ENCODE measurements around the gene SLC39A9.
A peak's percentile ranks its signal among the peaks of the same experiment; 100 is the strongest.
"Not testable (repeated sequence)": the region's sequence is repeated elsewhere in the genome, so short reads cannot be mapped to it uniquely, and the experiment has no call there.

Gene SLC39A9

GRCh38 chr14:69378274-69378673, 20.2 kb upstream of the SLC39A9 start:
- TF ChIP-seq TAF1 (IDR thresholded peaks at IDR 0.05; ENCODE audit: low read depth, low read length) = no peak
- TF ChIP-seq POU2F2 (IDR thresholded peaks at IDR 0.05; ENCODE audit: low read depth, low read length) = no peak
- TF ChIP-seq PAX5 (IDR thresholded peaks at IDR 0.05; ENCODE audit: insufficient read depth, low read length, severe bottlenecking) = no peak
- no peak for TF ChIP-seq SPI1 (IDR thresholded peaks at IDR 0.05; ENCODE audit: low read depth, low read length)
- no peak for TF ChIP-seq POLR2AphosphoS5 (IDR thresholded peaks at IDR 0.05; ENCODE audit: low read depth, low read length)
- TF ChIP-seq POLR2A (IDR thresholded peaks at IDR 0.05; ENCODE audit: low read depth, low read length) = no peak
- no peak for FAIRE-seq
- DNase-seq (ENCODE audit: insufficient read length, low spot score) = no peak

- TF ChIP-seq POLR2AphosphoS5 (IDR thresholded peaks at IDR 0.05; ENCODE audit: low read depth, low read length) (no peak), POLR2A (IDR thresholded peaks at IDR 0.05; ENCODE audit: low read depth, low read length) (no peak), PAX5 (IDR thresholded peaks at IDR 0.05; ENCODE audit: insufficient read depth, low read length, severe bottlenecking) (no peak), SPI1 (IDR thresholded peaks at IDR 0.05; ENCODE audit: low read depth, low read length) (no peak), TAF1 (IDR thresholded peaks at IDR 0.05; ENCODE audit: low read depth, low read length) (no peak), POU2F2 (IDR thresholded peaks at IDR 0.05; ENCODE audit: low read depth, low read length) (no peak)
- FAIRE-seq (no peak), DNase-seq (ENCODE audit: insufficient read length, low spot score) (no peak)
These were observed 11.2 kb upstream of the SLC39A9 start for GRCh38 chr14:69387311-69387710.

- not testable (repeated sequence) for FAIRE-seq; DNase-seq (ENCODE audit: insufficient read length, low spot score)
These were observed 7.1 kb upstream of the SLC39A9 start for GRCh38 chr14:69391400-69391799.

- no peak for DNase-seq (ENCODE audit: insufficient read length, low spot score)
- FAIRE-seq = peak; percentile 77
- TF ChIP-seq PAX5 (IDR thresholded peaks at IDR 0.05; ENCODE audit: insufficient read depth, low read length, severe bottlenecking) = no peak
- TF ChIP-seq POLR2AphosphoS5 (IDR thresholded peaks at IDR 0.05; ENCODE audit: low read depth, low read length) = 0 out of 2 replicates have a peak, but pooled peaks have one; percentile 35
These were observed 6.0 kb upstream of the SLC39A9 start for GRCh38 chr14:69392481-69392880.

- no peak for FAIRE-seq
- no peak for TF ChIP-seq POU2F2 (IDR thresholded peaks at IDR 0.05; ENCODE audit: low read depth, low read length)
- no peak for TF ChIP-seq PAX5 (IDR thresholded peaks at IDR 0.05; ENCODE audit: insufficient read depth, low read length, severe bottlenecking)
- TF ChIP-seq TAF1 (IDR thresholded peaks at IDR 0.05; ENCODE audit: low read depth, low read length) = no peak
- no peak for TF ChIP-seq POLR2AphosphoS5 (IDR thresholded peaks at IDR 0.05; ENCODE audit: low read depth, low read length)
- TF ChIP-seq POLR2A (IDR thresholded peaks at IDR 0.05; ENCODE audit: low read depth, low read length) = no peak
- no peak for TF ChIP-seq SPI1 (IDR thresholded peaks at IDR 0.05; ENCODE audit: low read depth, low read length)
- no peak for DNase-seq (ENCODE audit: insufficient read length, low spot score)
These were observed 2.6 kb upstream of the SLC39A9 start for GRCh38 chr14:69395929-69396328.

- TF ChIP-seq POLR2AphosphoS5 (IDR thresholded peaks at IDR 0.05; ENCODE audit: low read depth, low read length) (no peak), PAX5 (IDR thresholded peaks at IDR 0.05; ENCODE audit: insufficient read depth, low read length, severe bottlenecking) (no peak), POLR2A (IDR thresholded peaks at IDR 0.05; ENCODE audit: low read depth, low read length) (no peak), SPI1 (IDR thresholded peaks at IDR 0.05; ENCODE audit: low read depth, low read length) (no peak), POU2F2 (IDR thresholded peaks at IDR 0.05; ENCODE audit: low read depth, low read length) (no peak), TAF1 (IDR thresholded peaks at IDR 0.05; ENCODE audit: low read depth, low read length) (no peak)
- DNase-seq (ENCODE audit: insufficient read length, low spot score) (no peak), FAIRE-seq (no peak)
These were observed 322 bp downstream of the SLC39A9 start for GRCh38 chr14:69398818-69399210.

GRCh38 chr14:69399750-69400149, 1.3 kb downstream of the SLC39A9 start:
- DNase-seq (ENCODE audit: insufficient read length, low spot score) = no peak
- TF ChIP-seq POU2F2 (IDR thresholded peaks at IDR 0.05; ENCODE audit: low read depth, low read length) (no peak), POLR2A (IDR thresholded peaks at IDR 0.05; ENCODE audit: low read depth, low read length) (no peak), PAX5 (IDR thresholded peaks at IDR 0.05; ENCODE audit: insufficient read depth, low read length, severe bottlenecking) (no peak), POLR2AphosphoS5 (IDR thresholded peaks at IDR 0.05; ENCODE audit: low read depth, low read length) (no peak), TAF1 (IDR thresholded peaks at IDR 0.05; ENCODE audit: low read depth, low read length) (no peak), SPI1 (IDR thresholded peaks at IDR 0.05; ENCODE audit: low read depth, low read length) (no peak)
- no peak for FAIRE-seq

- FAIRE-seq (no peak), DNase-seq (ENCODE audit: insufficient read length, low spot score) (no peak)
These were observed 1.7 kb downstream of the SLC39A9 start for GRCh38 chr14:69400154-69400553.

GRCh38 chr14:69401841-69402240, 3.3 kb downstream of the SLC39A9 start:
- DNase-seq (ENCODE audit: insufficient read length, low spot score) (no peak), FAIRE-seq (no peak)
- TF ChIP-seq POLR2AphosphoS5 (IDR thresholded peaks at IDR 0.05; ENCODE audit: low read depth, low read length) = no peak
- TF ChIP-seq TAF1 (IDR thresholded peaks at IDR 0.05; ENCODE audit: low read depth, low read length) = no peak
- no peak for TF ChIP-seq POLR2A (IDR thresholded peaks at IDR 0.05; ENCODE audit: low read depth, low read length)
- TF ChIP-seq PAX5 (IDR thresholded peaks at IDR 0.05; ENCODE audit: insufficient read depth, low read length, severe bottlenecking) = no peak
- TF ChIP-seq SPI1 (IDR thresholded peaks at IDR 0.05; ENCODE audit: low read depth, low read length) = no peak
- TF ChIP-seq POU2F2 (IDR thresholded peaks at IDR 0.05; ENCODE audit: low read depth, low read length) = no peak

More at GRCh38 chr14:69400154-69400553, 1.7 kb downstream of the SLC39A9 start:
- TF ChIP-seq PAX5 (IDR thresholded peaks at IDR 0.05; ENCODE audit: insufficient read depth, low read length, severe bottlenecking) = no peak
- no peak for TF ChIP-seq SPI1 (IDR thresholded peaks at IDR 0.05; ENCODE audit: low read depth, low read length)
- TF ChIP-seq POLR2A (IDR thresholded peaks at IDR 0.05; ENCODE audit: low read depth, low read length) = no peak
- no peak for TF ChIP-seq POU2F2 (IDR thresholded peaks at IDR 0.05; ENCODE audit: low read depth, low read length)
- no peak for TF ChIP-seq TAF1 (IDR thresholded peaks at IDR 0.05; ENCODE audit: low read depth, low read length)
- no peak for TF ChIP-seq POLR2AphosphoS5 (IDR thresholded peaks at IDR 0.05; ENCODE audit: low read depth, low read length)

GRCh38 chr14:69404478-69404877, 6.0 kb downstream of the SLC39A9 start:
- DNase-seq (ENCODE audit: insufficient read length, low spot score) (no peak), FAIRE-seq (no peak)
- TF ChIP-seq PAX5 (IDR thresholded peaks at IDR 0.05; ENCODE audit: insufficient read depth, low read length, severe bottlenecking) (no peak), POLR2AphosphoS5 (IDR thresholded peaks at IDR 0.05; ENCODE audit: low read depth, low read length) (no peak), POLR2A (IDR thresholded peaks at IDR 0.05; ENCODE audit: low read depth, low read length) (no peak), POU2F2 (IDR thresholded peaks at IDR 0.05; ENCODE audit: low read depth, low read length) (no peak), SPI1 (IDR thresholded peaks at IDR 0.05; ENCODE audit: low read depth, low read length) (no peak), TAF1 (IDR thresholded peaks at IDR 0.05; ENCODE audit: low read depth, low read length) (no peak)
